Measurements from ENCODE around the gene ELL.

DNA sequence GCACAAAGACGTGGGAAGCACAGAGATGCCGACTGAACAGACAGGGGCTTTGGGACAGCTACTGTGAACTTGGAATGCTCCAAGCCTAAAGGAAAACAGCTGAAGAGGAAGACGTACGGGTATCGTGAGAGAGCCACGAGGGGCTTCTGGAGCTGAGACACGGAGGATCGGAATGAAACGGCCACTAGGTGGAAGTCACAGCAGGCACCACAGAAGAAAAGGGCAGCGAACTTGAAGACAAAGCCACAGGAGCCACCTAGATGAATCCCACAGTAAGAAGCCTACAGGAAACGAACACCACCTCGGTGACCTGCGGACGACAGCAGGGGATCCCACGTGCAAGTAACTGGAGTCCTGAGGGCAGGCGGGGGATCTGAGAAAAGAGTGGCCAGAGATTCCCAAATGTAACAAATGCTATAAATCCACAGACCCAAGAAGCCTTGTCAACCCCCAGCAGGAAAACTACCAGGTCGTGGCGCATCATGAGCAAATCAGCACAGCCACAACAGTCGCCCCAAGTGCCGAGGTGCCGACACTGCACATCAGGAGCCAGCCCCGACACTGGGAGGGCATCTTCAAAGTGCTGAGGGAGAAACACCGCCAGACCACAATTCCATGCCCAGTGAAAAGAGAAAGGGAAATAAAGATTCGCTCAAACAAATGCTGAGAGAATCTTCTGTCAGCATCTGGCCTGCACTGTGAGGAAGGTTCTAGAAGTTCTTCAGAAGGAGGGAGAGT, 44.7 kb downstream of the ELL start:
- TF ChIP-seq POLR2AphosphoS5 (IDR thresholded peaks at IDR 0.05) (no peak), CTCF (IDR thresholded peaks at IDR 0.05) (no peak), POLR2A (IDR thresholded peaks at IDR 0.05) (no peak)

All from sigmoid colon (tissue), 4 donors.